PC-3 (cell line): Measurements from ENCODE around the gene RIPOR2.

ENCODE experiments used
- EZH2 ChIP-seq: fragments of 300-600 bp; sonication (generic); IDR thresholded peaks from one replicate; pipeline ENCODE4 v1.6.1; 2017; ENCODE audit warnings: antibody characterized with exemption, mild to moderate bottlenecking, low read length; ENCODE audit not compliant: unreplicated experiment
- TF ChIP-seq, protein P1 (sequence below): fragments of 300-600 bp; sonication (generic); conservative IDR thresholded peaks from 2 replicates; pipeline ENCODE4 v1.5.1; 2017; ENCODE audit warnings: antibody characterized with exemption, low read depth, mild to moderate bottlenecking, low read length

DNA sequence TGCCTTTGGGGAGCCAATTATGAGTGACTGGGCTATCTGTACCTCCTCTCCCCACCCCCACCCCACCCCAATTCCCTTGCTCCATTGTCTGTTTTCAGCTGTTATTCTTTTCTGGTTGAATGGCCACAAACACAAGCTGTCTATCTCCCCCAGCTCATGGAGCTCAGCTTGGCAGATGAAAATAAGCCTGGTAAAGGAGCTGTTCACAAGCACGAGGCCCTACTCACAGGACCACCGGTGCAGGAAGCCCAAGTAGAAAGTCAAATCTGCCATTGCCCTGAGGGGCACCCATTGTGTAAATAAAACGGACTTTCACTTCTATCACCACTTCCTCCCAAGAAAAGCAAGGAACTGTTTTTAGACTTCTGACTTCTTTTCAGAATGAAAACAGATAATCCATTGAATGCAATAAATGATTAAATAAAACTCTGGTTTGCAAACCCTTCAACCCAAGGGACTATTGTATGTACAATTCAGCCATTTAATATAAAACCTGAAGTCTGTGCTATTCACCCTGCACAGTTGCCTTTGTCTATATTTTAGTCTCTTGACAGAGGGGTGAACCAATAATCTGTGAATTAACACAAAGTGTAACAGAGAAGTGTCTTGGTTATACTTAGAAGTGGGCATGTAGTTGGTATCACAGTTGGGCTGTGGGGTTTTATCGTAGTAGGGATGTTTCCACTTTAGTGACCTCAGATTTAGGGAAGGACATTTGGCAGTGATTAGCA is 27.7 kb downstream of the RIPOR2 start:
- TF ChIP-seq, protein P1, sequence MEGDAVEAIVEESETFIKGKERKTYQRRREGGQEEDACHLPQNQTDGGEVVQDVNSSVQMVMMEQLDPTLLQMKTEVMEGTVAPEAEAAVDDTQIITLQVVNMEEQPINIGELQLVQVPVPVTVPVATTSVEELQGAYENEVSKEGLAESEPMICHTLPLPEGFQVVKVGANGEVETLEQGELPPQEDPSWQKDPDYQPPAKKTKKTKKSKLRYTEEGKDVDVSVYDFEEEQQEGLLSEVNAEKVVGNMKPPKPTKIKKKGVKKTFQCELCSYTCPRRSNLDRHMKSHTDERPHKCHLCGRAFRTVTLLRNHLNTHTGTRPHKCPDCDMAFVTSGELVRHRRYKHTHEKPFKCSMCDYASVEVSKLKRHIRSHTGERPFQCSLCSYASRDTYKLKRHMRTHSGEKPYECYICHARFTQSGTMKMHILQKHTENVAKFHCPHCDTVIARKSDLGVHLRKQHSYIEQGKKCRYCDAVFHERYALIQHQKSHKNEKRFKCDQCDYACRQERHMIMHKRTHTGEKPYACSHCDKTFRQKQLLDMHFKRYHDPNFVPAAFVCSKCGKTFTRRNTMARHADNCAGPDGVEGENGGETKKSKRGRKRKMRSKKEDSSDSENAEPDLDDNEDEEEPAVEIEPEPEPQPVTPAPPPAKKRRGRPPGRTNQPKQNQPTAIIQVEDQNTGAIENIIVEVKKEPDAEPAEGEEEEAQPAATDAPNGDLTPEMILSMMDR = no peak
- no peak for TF ChIP-seq EZH2
